NAMALWA (cell line): ENCODE data around the gene TREH.

ENCODE experiments used
- DNase-seq: peaks from one replicate; pipeline ENCODE4 v3.0.0-alpha.2; 2015; ENCODE audit warnings: low spot score

Gene TREH

GRCh38 chr11:118610773-118611432, 68.5 kb downstream of the TREH start:
- DNase-seq: peak; percentile 67

- DNase-seq: no peak
These were observed 69.2 kb downstream of the TREH start for GRCh38 chr11:118610225-118610772.

- no peak for DNase-seq
These were observed 69.8 kb downstream of the TREH start for GRCh38 chr11:118609380-118610224.

- no peak for DNase-seq
These were observed 70.9 kb downstream of the TREH start for GRCh38 chr11:118608360-118609227.

GRCh38 chr11:118607401-118608359, 71.8 kb downstream of the TREH start, which contains the start of gene PHLDB1:
Gene PHLDB1, plus strand, starts transcription at chr11:118607615. Its CDS starts 6,222 bp downstream, at chr11:118613837.
- no peak for DNase-seq
